Activated CD4-positive, alpha-beta T cell treated with anti-CD3 and anti-CD28 coated beads, Interleukin-2, amount 50 U/mL, for 48 hours (primary cell): ENCODE data around the gene PKD1.

ENCODE experiments used
- DNase-seq, 2 experiments: peaks; one replicate each; pipeline ENCODE4 v3.0.0-alpha.2; 2020

Gene PKD1

DNA sequence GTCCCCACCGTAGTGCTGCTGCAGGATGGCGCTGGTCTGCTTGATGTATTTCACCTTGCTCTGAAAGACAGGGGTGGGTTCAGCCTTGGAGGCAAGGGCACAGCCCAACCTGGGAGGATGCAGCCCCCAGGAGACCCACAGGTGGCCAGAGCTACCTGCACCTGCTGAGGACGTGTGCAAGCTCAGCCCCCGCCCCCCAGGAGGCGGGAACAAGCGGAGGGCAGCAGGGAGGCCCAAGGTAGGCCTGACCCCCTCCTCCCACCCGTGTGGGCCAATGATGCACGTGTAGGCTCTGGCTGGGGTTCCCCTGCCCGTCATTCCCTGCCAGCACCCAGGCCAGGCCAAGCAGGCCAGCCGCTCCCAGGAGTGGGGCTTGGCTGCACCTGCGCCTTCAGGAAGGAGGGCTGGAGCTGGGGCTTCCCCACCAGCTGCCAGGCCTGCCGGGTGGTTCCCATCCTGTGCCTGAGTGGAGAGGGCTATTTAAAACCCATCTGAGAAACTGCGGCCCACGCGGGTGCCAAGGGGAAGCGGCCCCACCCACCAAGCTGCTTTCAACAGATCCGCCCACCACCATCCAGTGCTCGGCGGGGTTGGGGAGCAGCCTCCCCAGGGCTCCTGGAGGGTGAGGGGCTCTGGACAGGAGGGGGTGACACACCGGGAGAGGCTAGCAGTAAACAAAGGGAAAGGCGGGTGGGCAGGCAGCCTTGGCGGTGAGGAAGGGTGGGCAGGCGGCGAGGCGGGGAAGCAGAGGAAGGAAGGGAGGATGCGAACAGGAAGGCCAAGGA lies 91.8 kb downstream of the PKD1 start:
- DNase-seq, result no peak

DNA sequence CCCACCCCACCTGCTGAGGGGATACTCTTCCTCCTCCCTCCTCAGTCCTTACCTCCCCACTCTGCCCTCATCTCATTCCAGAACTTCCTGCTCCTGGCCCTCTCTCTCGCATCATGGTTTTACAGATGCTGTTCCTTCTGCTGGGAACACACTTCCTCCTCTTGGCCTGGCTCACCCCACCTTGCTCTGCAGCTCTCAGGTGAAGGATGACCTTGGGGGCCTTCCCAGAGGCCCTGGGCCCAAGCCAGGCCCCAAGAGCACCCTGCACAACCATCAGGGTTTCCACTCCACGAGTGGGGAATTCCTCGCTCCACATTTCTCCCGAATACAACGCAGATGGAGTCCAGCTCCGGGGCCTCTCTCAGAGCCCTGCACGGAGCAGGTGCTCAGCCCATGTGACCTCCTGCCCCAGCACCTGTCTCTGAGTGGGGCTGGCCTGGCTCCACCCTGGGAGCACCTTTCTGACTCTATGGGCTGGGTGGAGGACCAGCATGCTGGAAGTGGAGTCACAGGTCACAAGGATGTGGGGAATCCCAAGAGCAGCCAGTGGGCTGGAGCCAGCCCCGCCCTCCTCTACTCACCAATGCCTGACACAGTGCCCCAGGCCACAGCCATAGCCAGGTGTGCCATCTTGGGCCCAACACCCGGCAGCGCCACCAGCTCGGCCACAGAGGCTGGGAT lies 92.6 kb downstream of the PKD1 start:
- DNase-seq, result no peak

DNA sequence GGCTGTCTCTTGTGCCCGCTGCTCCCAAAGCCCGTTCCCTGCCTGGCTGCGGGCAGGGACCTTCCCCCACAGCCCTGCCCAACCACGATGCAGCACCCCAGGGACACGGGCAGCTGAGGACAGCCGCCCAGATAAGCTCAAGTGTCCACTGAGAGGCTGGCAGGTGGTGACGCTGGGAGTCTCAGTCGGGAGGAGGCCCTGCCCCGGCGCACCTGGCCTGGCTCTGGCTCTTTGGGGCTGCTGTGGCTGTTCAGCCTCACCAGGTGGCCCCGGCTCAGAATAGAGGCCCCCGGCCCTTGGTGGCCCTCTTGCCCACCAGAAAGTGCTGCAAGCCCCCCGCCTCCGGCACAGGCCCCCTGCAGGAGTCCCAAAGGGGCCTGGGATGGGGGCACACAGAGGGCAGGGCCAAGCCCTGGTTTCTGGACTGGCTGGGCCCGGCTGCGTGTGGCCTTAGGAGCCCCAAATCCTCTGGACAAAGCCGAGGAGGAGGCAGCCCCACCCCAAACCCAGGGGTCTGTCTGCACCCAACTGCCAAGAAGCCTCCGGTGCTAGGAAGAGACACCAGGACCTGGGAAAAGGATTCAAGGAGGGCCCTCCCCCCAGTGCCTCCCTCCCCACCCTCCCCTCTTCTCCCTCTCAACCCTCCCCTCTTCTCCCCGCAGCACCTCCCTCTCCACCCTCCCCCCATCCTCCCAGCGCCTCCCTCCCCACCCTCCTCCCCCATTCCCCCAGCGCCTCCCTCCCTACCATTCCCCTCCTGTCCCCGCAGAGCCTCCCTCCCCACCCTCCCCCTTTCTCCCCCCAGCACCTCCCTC lies 93.3 kb downstream of the PKD1 start:
- no peak for DNase-seq

DNA sequence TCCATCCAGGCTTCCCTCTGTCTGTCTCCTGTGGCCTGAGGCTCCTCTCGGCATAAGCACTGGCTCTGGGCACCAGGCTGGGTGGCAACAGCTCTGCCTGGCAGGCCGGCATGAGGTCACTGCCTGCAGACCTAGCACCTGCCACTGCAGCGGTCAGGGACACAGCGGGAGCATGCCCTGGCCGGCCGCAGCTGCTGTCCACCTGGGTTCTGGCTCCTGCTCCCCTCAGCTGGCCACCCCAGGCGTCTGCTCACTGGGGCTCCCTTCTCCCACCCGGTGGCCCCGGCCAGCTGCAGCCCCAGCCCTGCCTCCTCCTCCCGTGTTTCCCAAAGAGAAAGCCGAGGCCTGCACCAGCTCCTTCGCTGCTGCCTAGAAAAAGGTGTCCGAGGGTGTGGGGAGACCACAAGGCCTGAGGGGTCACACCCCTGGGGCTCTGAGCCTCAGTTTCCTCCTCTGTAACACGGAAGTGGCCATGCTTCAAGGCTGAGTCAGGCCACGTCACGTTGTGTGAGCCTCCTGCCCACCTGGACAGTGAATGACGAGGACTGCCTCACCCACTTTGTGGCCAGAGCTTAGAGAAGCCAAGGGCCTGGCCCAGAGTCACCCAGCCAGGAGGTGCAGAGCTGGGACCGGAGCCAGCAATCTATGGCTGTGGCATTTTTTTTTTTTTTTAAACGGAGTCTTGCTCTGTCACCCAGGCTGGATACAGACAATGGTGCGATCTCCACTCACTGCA lies 94.7 kb downstream of the PKD1 start:
- DNase-seq, result no peak

DNA sequence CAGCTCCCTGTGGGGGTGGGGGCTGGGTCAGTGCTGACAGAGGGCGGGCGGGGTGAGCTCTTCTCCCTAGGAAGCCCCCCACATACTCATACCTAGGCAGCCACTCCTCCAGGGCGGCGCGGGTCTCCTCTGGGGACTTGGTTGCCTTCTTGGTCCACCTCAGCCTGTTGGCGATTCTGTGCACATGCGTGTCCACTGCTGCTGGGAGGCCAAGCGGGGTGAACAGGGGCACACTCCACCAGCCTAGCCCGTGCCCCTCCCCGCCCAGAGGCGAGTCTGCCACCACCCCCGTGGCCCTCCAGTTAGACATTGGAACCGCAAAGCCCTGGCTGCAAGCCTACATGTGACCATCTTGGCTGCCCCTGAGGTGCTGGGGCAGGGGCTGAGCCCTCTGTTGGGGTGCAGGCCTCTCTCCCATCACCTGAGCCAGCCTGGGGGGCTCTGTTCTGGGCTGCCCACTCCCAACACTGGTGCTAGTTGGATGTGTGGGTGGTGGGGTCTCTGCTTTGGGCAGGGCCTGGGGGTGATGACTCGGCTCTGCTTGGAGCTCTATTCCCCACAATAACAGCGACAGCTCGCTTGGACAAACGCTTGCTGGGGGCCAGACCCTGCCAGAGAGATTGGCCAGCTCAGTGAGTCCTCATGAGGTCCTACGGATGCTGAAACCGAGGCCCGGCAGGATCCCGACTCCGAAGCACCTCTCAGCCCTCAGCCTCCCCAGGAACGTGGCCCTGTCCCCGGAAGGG lies 95.5 kb downstream of the PKD1 start:
- DNase-seq, result no peak

DNA sequence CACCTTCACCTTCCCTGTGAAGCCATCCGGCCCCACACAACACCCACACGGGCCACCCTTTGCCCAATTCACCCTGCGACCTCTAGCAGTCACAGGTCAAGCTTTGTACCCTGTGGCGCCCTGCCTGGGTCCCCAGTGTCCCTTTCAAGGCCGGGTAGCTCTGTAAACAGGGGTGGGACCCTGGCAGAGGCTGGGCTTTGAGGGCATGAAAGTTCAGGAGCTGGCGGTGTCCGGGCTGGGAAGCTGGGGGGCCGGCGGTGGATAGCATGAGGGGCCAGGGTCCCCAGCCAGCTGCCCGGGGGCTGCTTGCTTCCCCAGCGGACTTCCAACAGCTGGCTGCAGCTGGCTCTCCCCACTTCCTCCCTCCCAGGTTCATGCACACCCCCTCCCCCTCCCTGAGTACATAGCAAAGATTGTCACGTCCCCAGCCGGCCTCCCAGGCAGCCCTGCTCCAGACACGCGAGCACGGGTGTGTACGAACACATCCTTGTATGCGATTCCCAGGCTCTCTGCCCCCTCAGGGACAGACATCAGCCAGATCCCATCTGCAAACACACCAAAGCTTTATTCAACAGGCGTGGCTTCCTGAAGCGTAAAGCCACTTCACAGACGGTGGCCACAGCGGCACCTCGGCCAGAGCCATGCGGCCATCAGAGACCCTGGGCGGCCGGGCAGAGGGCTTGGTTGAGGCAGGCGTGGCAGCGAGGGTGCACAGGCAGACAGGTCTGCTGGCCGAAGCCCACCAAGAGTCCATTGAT lies 96.2 kb downstream of the PKD1 start:
- no peak for DNase-seq
